Left lobe of liver (tissue), 2 donors: ENCODE measurements around the gene SPAG17. TPM values are rescaled to one million over a fixed set of nuclear protein-coding genes. Genes with fewer than 3 reads are reported as not detected.

Experiments
- ATAC-seq: fragments of 200-7000 bp; cut with Tn5 transposase; one replicate; pipeline ENCODE4 v1.9.1; 2020; ENCODE audit warnings: mild to moderate bottlenecking, moderate library complexity
- DNase-seq: peaks from one replicate; pipeline ENCODE4 v3.0.0-alpha.2; 2020; ENCODE audit warnings: low spot score
- total RNA-seq: library from RNA; stranded (reverse); gene quantifications from one replicate; pipeline ENCODE4 v1.2.1, GENCODE V29; 2021
- donor health status: DM: no; HTN: no; CAD: no; lungs with moderate emphysema.
- donor health status: DM: no; HTN: yes; CAD: no.

Gene SPAG17
- total RNA-seq, 1 donor from 2014 or later, result not detected

- no peak for DNase-seq
- no peak for ATAC-seq
Observed at GRCh38 chr1:117919376-117919775, 265.7 kb downstream of the SPAG17 start.

- DNase-seq (no peak), ATAC-seq (no peak)
Observed at GRCh38 chr1:117911051-117911450, 274.0 kb downstream of the SPAG17 start.

GRCh38 chr1:117905019-117905418 lies 280.0 kb downstream of the SPAG17 start:
- ATAC-seq (no peak), DNase-seq (no peak)

GRCh38 chr1:117904485-117904884 lies 280.5 kb downstream of the SPAG17 start:
- ATAC-seq (peak; percentile 97), DNase-seq (peak; percentile 50)
